Measurements from ENCODE around the gene APLP1.
"Not testable (repeated sequence)": the region's sequence is repeated elsewhere in the genome, so short reads cannot be mapped to it uniquely, and the experiment has no call there.

Gene APLP1

GRCh38 chr19:35882114-35882832 is 13.9 kb downstream of the APLP1 start:
- DNase-seq (ENCODE audit: low read depth in 3 of 3): no peak

- DNase-seq (ENCODE audit: low read depth in 3 of 3): no peak
These were observed 15.5 kb downstream of the APLP1 start for GRCh38 chr19:35883882-35884281.

GRCh38 chr19:35885225-35885738 is 16.9 kb downstream of the APLP1 start:
- DNase-seq (ENCODE audit: low read depth in 3 of 3): no peak

GRCh38 chr19:35885904-35886303 is 17.5 kb downstream of the APLP1 start:
- DNase-seq (ENCODE audit: low read depth in 3 of 3): no peak

GRCh38 chr19:35887197-35887596 is 18.8 kb downstream of the APLP1 start:
- DNase-seq (ENCODE audit: low read depth in 3 of 3): no peak

GRCh38 chr19:35888398-35888797 is 20.0 kb downstream of the APLP1 start:
- no peak for DNase-seq (ENCODE audit: low read depth in 3 of 3)

GRCh38 chr19:35889370-35890112 is 21.2 kb downstream of the APLP1 start:
- DNase-seq (ENCODE audit: low read depth in 3 of 3): no peak

- DNase-seq (ENCODE audit: low read depth in 3 of 3): no peak
These were observed 21.8 kb downstream of the APLP1 start for GRCh38 chr19:35890113-35890650.

- DNase-seq (ENCODE audit: low read depth in 3 of 3): not testable (repeated sequence)
These were observed 23.4 kb downstream of the APLP1 start for GRCh38 chr19:35891819-35892218.

GRCh38 chr19:35894342-35894741 is 26.0 kb downstream of the APLP1 start:
- no peak for DNase-seq (ENCODE audit: low read depth in 3 of 3)

GRCh38 chr19:35895911-35896642 is 27.7 kb downstream of the APLP1 start:
- DNase-seq (ENCODE audit: low read depth in 3 of 3): no peak

GRCh38 chr19:35896643-35897040 is 28.3 kb downstream of the APLP1 start:
- DNase-seq (ENCODE audit: low read depth in 3 of 3): no peak

- DNase-seq (ENCODE audit: low read depth in 3 of 3): no peak
These were observed 29.5 kb downstream of the APLP1 start for GRCh38 chr19:35897706-35898451.

- no peak for DNase-seq (ENCODE audit: low read depth in 3 of 3)
These were observed 30.1 kb downstream of the APLP1 start for GRCh38 chr19:35898499-35898809.

- DNase-seq (ENCODE audit: low read depth in 3 of 3): peak; percentile 74 to 87 (median 76)
These were observed 31.3 kb downstream of the APLP1 start for GRCh38 chr19:35899547-35900214.

GRCh38 chr19:35901055-35901644 is 32.8 kb downstream of the APLP1 start:
- DNase-seq (ENCODE audit: low read depth in 3 of 3): no peak

- peak in 1 of 3 experiments; percentile 14 for DNase-seq (ENCODE audit: low read depth in 3 of 3)
These were observed 33.7 kb downstream of the APLP1 start, which contains the start of gene HCST for GRCh38 chr19:35901854-35902661. HCST (plus strand) TSS chr19:35902529; CDS start chr19:35902594, 65 bp downstream.

- no peak for DNase-seq (ENCODE audit: low read depth in 3 of 3)
These were observed 34.6 kb downstream of the APLP1 start for GRCh38 chr19:35902870-35903475.

- DNase-seq (ENCODE audit: low read depth in 3 of 3): peak; percentile 66 to 88 (median 72)
These were observed 35.3 kb downstream of the APLP1 start for GRCh38 chr19:35903550-35904179.
